Measurements from ENCODE around the gene QPRT. TPM values are rescaled to one million over a fixed set of nuclear protein-coding genes. Genes with fewer than 3 reads are reported as not detected.
A peak's percentile ranks its signal among the peaks of the same experiment; 100 is the strongest.

Gene QPRT
- total and polyA plus RNA-seq, 2 of the 13 experiments (the other 11 are each of a cell fraction or from before 2014, with no cell fraction given), result 130 to 218 TPM

DNA sequence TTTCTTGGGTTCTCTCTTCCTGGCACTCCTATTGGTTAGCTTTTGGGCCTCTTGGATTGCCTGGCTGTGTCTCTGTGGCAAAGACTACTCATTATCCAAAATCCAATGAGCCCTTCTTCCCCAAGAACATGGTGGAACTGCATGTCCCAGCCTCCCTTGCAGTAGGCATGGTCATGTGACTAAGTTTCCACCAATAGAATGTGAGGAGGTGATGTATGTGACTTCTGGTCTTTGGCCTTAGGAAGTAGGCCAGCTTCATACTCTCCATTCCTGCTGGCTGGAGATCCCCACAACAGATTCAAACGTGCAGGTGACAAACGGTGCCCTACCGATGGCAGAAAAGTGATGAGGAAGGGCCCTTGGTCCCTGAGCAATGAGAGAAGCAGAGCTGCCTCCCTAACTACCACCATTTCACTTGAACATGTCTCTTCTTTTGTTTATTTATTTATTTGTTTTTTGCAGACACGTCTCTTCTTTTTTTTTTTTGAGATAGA, 33.2 kb upstream of the QPRT start (continued):
- TF ChIP-seq ZNF598 (CRISPR knock-in tag; IDR thresholded peaks at IDR 0.05; ENCODE audit: borderline replicate concordance) (0 out of 2 replicates have a peak, but pooled peaks have one; percentile 21), RFX3 (CRISPR knock-in tag; IDR thresholded peaks at IDR 0.05) (no peak), ZMYM4 (CRISPR knock-in tag; IDR thresholded peaks at IDR 0.05) (peak; percentile 73), ZNF34 (CRISPR knock-in tag; IDR thresholded peaks at IDR 0.05; ENCODE audit: borderline replicate concordance) (no peak), REPIN1 (CRISPR knock-in tag; IDR thresholded peaks at IDR 0.05; ENCODE audit: borderline replicate concordance, low read depth) (no peak), RNF2 (conservative IDR thresholded peaks at IDR 0.05; ENCODE audit: low read depth) (no peak), ZSCAN12 (CRISPR knock-in tag; IDR thresholded peaks at IDR 0.05) (no peak), ZNF850 (CRISPR knock-in tag; conservative IDR thresholded peaks at IDR 0.05) (no peak), POLR2AphosphoS5 (IDR thresholded peaks at IDR 0.05; ENCODE audit: low read depth, low read length) (peak; percentile 86), NR1H2 (CRISPR knock-in tag; IDR thresholded peaks at IDR 0.05; ENCODE audit: borderline replicate concordance, low read depth) (no peak), CHD4 (IDR thresholded peaks at IDR 0.05; ENCODE audit: borderline replicate concordance, low read length) (no peak), ZMYM2 (CRISPR knock-in tag; IDR thresholded peaks at IDR 0.05) (peak; percentile 50; the same call in 1 of the 2 replicates)
- TF ChIP-seq, protein P1, sequence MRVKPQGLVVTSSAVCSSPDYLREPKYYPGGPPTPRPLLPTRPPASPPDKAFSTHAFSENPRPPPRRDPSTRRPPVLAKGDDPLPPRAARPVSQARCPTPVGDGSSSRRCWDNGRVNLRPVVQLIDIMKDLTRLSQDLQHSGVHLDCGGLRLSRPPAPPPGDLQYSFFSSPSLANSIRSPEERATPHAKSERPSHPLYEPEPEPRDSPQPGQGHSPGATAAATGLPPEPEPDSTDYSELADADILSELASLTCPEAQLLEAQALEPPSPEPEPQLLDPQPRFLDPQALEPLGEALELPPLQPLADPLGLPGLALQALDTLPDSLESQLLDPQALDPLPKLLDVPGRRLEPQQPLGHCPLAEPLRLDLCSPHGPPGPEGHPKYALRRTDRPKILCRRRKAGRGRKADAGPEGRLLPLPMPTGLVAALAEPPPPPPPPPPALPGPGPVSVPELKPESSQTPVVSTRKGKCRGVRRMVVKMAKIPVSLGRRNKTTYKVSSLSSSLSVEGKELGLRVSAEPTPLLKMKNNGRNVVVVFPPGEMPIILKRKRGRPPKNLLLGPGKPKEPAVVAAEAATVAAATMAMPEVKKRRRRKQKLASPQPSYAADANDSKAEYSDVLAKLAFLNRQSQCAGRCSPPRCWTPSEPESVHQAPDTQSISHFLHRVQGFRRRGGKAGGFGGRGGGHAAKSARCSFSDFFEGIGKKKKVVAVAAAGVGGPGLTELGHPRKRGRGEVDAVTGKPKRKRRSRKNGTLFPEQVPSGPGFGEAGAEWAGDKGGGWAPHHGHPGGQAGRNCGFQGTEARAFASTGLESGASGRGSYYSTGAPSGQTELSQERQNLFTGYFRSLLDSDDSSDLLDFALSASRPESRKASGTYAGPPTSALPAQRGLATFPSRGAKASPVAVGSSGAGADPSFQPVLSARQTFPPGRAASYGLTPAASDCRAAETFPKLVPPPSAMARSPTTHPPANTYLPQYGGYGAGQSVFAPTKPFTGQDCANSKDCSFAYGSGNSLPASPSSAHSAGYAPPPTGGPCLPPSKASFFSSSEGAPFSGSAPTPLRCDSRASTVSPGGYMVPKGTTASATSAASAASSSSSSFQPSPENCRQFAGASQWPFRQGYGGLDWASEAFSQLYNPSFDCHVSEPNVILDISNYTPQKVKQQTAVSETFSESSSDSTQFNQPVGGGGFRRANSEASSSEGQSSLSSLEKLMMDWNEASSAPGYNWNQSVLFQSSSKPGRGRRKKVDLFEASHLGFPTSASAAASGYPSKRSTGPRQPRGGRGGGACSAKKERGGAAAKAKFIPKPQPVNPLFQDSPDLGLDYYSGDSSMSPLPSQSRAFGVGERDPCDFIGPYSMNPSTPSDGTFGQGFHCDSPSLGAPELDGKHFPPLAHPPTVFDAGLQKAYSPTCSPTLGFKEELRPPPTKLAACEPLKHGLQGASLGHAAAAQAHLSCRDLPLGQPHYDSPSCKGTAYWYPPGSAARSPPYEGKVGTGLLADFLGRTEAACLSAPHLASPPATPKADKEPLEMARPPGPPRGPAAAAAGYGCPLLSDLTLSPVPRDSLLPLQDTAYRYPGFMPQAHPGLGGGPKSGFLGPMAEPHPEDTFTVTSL (CRISPR knock-in tag; IDR thresholded peaks at IDR 0.05; ENCODE audit: borderline replicate concordance), result no peak
- TF ChIP-seq, protein P2, sequence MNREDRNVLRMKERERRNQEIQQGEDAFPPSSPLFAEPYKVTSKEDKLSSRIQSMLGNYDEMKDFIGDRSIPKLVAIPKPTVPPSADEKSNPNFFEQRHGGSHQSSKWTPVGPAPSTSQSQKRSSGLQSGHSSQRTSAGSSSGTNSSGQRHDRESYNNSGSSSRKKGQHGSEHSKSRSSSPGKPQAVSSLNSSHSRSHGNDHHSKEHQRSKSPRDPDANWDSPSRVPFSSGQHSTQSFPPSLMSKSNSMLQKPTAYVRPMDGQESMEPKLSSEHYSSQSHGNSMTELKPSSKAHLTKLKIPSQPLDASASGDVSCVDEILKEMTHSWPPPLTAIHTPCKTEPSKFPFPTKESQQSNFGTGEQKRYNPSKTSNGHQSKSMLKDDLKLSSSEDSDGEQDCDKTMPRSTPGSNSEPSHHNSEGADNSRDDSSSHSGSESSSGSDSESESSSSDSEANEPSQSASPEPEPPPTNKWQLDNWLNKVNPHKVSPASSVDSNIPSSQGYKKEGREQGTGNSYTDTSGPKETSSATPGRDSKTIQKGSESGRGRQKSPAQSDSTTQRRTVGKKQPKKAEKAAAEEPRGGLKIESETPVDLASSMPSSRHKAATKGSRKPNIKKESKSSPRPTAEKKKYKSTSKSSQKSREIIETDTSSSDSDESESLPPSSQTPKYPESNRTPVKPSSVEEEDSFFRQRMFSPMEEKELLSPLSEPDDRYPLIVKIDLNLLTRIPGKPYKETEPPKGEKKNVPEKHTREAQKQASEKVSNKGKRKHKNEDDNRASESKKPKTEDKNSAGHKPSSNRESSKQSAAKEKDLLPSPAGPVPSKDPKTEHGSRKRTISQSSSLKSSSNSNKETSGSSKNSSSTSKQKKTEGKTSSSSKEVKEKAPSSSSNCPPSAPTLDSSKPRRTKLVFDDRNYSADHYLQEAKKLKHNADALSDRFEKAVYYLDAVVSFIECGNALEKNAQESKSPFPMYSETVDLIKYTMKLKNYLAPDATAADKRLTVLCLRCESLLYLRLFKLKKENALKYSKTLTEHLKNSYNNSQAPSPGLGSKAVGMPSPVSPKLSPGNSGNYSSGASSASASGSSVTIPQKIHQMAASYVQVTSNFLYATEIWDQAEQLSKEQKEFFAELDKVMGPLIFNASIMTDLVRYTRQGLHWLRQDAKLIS (CRISPR knock-in tag; IDR thresholded peaks at IDR 0.05), result no peak
- TF ChIP-seq, protein P3, sequence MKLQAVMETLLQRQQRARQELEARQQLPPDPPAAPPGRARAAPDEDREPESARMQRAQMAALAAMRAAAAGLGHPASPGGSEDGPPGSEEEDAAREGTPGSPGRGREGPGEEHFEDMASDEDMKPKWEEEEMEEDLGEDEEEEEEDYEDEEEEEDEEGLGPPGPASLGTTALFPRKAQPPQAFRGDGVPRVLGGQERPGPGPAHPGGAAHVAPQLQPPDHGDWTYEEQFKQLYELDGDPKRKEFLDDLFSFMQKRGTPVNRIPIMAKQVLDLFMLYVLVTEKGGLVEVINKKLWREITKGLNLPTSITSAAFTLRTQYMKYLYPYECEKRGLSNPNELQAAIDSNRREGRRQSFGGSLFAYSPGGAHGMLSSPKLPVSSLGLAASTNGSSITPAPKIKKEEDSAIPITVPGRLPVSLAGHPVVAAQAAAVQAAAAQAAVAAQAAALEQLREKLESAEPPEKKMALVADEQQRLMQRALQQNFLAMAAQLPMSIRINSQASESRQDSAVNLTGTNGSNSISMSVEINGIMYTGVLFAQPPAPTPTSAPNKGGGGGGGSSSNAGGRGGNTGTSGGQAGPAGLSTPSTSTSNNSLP (IDR thresholded peaks at IDR 0.05; ENCODE audit: low read depth, low read length), result no peak
- TF ChIP-seq, protein P4, sequence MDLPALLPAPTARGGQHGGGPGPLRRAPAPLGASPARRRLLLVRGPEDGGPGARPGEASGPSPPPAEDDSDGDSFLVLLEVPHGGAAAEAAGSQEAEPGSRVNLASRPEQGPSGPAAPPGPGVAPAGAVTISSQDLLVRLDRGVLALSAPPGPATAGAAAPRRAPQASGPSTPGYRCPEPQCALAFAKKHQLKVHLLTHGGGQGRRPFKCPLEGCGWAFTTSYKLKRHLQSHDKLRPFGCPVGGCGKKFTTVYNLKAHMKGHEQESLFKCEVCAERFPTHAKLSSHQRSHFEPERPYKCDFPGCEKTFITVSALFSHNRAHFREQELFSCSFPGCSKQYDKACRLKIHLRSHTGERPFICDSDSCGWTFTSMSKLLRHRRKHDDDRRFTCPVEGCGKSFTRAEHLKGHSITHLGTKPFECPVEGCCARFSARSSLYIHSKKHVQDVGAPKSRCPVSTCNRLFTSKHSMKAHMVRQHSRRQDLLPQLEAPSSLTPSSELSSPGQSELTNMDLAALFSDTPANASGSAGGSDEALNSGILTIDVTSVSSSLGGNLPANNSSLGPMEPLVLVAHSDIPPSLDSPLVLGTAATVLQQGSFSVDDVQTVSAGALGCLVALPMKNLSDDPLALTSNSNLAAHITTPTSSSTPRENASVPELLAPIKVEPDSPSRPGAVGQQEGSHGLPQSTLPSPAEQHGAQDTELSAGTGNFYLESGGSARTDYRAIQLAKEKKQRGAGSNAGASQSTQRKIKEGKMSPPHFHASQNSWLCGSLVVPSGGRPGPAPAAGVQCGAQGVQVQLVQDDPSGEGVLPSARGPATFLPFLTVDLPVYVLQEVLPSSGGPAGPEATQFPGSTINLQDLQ (CRISPR knock-in tag; IDR thresholded peaks at IDR 0.05), result no peak
